CD8-positive, alpha-beta memory T cell (primary cell): Measurements from ENCODE around the gene GPX4. TPM values are rescaled to one million over a fixed set of nuclear protein-coding genes. Genes with fewer than 3 reads are reported as not detected.
A peak's percentile ranks its signal among the peaks of the same experiment; 100 is the strongest.

Experiments used
- CTCF ChIA-PET: fragments of 350-600 bp; sonication (Branson Sonifier 250); formaldehyde crosslinking; loops from one replicate; lab custom pipeline; 2021; ENCODE audit warnings: antibody characterized with exemption; lab: Charles Lee
- POLR2A ChIA-PET: fragments of 350-600 bp; sonication (Branson Sonifier 250); formaldehyde crosslinking; loops from one replicate; lab custom pipeline; 2021; ENCODE audit warnings: antibody characterized with exemption; lab: Charles Lee
- DNase-seq, 5 donors: peaks; one replicate each; pipeline versions ENCODE4 v3.0.0 to v3.0.0-alpha.2; 2020 to 2022; ENCODE audit warnings: mixed read lengths in 1 of 5
- H3K27ac ChIP-seq: one replicate; pipeline ENCODE4 v1.7.0; 2013; ENCODE audit warnings: low read depth, mild to moderate bottlenecking, low read length, moderate library complexity
- H3K27me3 ChIP-seq: 2 replicates; pipeline ENCODE4 v1.7.0; 2013; ENCODE audit warnings: low read length, mild to moderate bottlenecking; ENCODE audit not compliant: insufficient read depth, poor library complexity, severe bottlenecking
- H3K36me3 ChIP-seq: 2 replicates; pipeline ENCODE4 v1.7.0; 2013; ENCODE audit warnings: mild to moderate bottlenecking, low read length, moderate library complexity; ENCODE audit not compliant: insufficient read depth
- H3K4me1 ChIP-seq: 2 replicates; pipeline ENCODE4 v1.7.0; 2013; ENCODE audit warnings: mild to moderate bottlenecking, low read length, moderate library complexity; ENCODE audit not compliant: insufficient read depth
- H3K4me3 ChIP-seq: 2 replicates; pipeline ENCODE4 v1.7.0; 2013; ENCODE audit warnings: mild to moderate bottlenecking, low read length
- H3K9me3 ChIP-seq: 2 replicates; pipeline ENCODE4 v1.7.0; 2013; ENCODE audit warnings: mild to moderate bottlenecking, low read length
- H3K27ac Mint-ChIP-seq, 8 donors: one replicate each; pipeline ENCODE4 v1.8.0; 2020 to 2021; ENCODE audit warnings: mixed read lengths in 8 of 8, mild to moderate bottlenecking in 6 of 8, inconsistent platforms in 3 of 8, moderate library complexity in 3 of 8
- H3K27me3 Mint-ChIP-seq, 2 donors: one replicate each; pipeline ENCODE4 v1.8.0; 2020 to 2021; ENCODE audit warnings: mixed read lengths in 2 of 2, mild to moderate bottlenecking in 1 of 2, moderate library complexity in 1 of 2
- H3K36me3 Mint-ChIP-seq, 3 donors: one replicate each; pipeline ENCODE4 v1.8.0; 2020 to 2021; ENCODE audit warnings: mixed read lengths in 3 of 3, inconsistent platforms in 1 of 3, mild to moderate bottlenecking in 1 of 3
- H3K4me1 Mint-ChIP-seq, 3 donors: one replicate each; pipeline ENCODE4 v1.8.0; 2020 to 2021; ENCODE audit warnings: mixed read lengths in 3 of 3, inconsistent platforms in 1 of 3, mild to moderate bottlenecking in 1 of 3
- H3K4me3 Mint-ChIP-seq, 7 donors: one replicate each; pipeline ENCODE4 v1.8.0; 2020 to 2021; ENCODE audit warnings: mixed read lengths in 7 of 7, mild to moderate bottlenecking in 6 of 7, moderate library complexity in 4 of 7, inconsistent platforms in 2 of 7
- H3K9me3 Mint-ChIP-seq, 5 donors: one replicate each; pipeline ENCODE4 v1.8.0; 2020 to 2022; ENCODE audit warnings: mixed read lengths in 5 of 5, mild to moderate bottlenecking in 3 of 5, moderate library complexity in 2 of 5, inconsistent platforms in 1 of 5
- polyA plus RNA-seq: library from polyadenylated mRNA; unstranded; fragments of 300-500 nt; fragmentation: Illumina TruSeq; gene quantifications from one replicate; pipeline ENCODE4 v1.2.3, GENCODE V29; 2021
- total RNA-seq, 2 experiments: library from RNA; stranded (reverse); gene quantifications; one replicate each; pipeline ENCODE4 v1.2.3, GENCODE V29; 2021

GPX4 gene
- total and polyA plus RNA-seq, 3 experiments from 2014 or later: 222 to 373 (median 222) TPM

- ChIA-PET CTCF (interaction anchor here (1.3 kb wide), 1 partner anchor 14 kb away, joined by 3 read pairs; no protein-coding TSS in a partner anchor), POLR2A (interaction anchor here (0.6 kb wide), 1 partner anchor 59 kb away, joined by 7 read pairs; no protein-coding TSS in a partner anchor)
- no peak overlapping the region for H3K27ac ChIP-seq
- peaks cover 0 to 55% (median 0%) of the 10 kb centered on the region in 3 donors for H3K36me3 Mint-ChIP-seq
- peaks cover 6% of the 10 kb centered on the region for H3K4me1 ChIP-seq
- DNase-seq: no peak
- H3K4me3 Mint-ChIP-seq: no peak overlapping the region
- H3K27me3 ChIP-seq: no peaks in the 10 kb centered on the region
- no peaks in the 10 kb centered on the region for H3K9me3 Mint-ChIP-seq
- peaks cover 39% of the 10 kb centered on the region for H3K36me3 ChIP-seq
- H3K27me3 Mint-ChIP-seq: no peaks in the 10 kb centered on the region
- H3K4me1 Mint-ChIP-seq: peaks cover 0 to 3% (median 0%) of the 10 kb centered on the region in 3 donors
- H3K9me3 ChIP-seq: no peaks in the 10 kb centered on the region
- no peak overlapping the region for H3K4me3 ChIP-seq
- no peak overlapping the region for H3K27ac Mint-ChIP-seq
Measured at GRCh38 chr19:1116726-1117581, 13.2 kb downstream of the GPX4 start.

GRCh38 chr19:1117654-1118053 lies 13.9 kb downstream of the GPX4 start:
- H3K4me1 ChIP-seq: peaks cover 6% of the 10 kb centered on the region
- H3K27me3 ChIP-seq: no peaks in the 10 kb centered on the region
- H3K36me3 Mint-ChIP-seq: peaks cover 0 to 58% (median 0%) of the 10 kb centered on the region in 3 donors
- POLR2A ChIA-PET: no interaction called here
- H3K27ac Mint-ChIP-seq: no peak overlapping the region
- no peak overlapping the region for H3K4me3 Mint-ChIP-seq
- CTCF ChIA-PET: no interaction called here
- H3K4me1 Mint-ChIP-seq: peaks cover 0 to 3% (median 0%) of the 10 kb centered on the region in 3 donors
- peaks cover 42% of the 10 kb centered on the region for H3K36me3 ChIP-seq
- no peak for DNase-seq
- H3K27ac ChIP-seq: no peak overlapping the region
- no peaks in the 10 kb centered on the region for H3K9me3 Mint-ChIP-seq
- no peak overlapping the region for H3K4me3 ChIP-seq
- no peaks in the 10 kb centered on the region for H3K27me3 Mint-ChIP-seq
- no peaks in the 10 kb centered on the region for H3K9me3 ChIP-seq

GRCh38 chr19:1118999-1119398 lies 15.2 kb downstream of the GPX4 start:
- no peak overlapping the region for H3K4me3 ChIP-seq
- no peaks in the 10 kb centered on the region for H3K4me1 ChIP-seq
- no peaks in the 10 kb centered on the region for H3K9me3 Mint-ChIP-seq
- no peaks in the 10 kb centered on the region for H3K4me1 Mint-ChIP-seq
- peaks cover 0 to 63% (median 0%) of the 10 kb centered on the region in 3 donors for H3K36me3 Mint-ChIP-seq
- no peak overlapping the region for H3K27ac ChIP-seq
- no peaks in the 10 kb centered on the region for H3K9me3 ChIP-seq
- peaks cover 42% of the 10 kb centered on the region for H3K36me3 ChIP-seq
- DNase-seq: peak in 1 of 5 donors; percentile 50
- no peaks in the 10 kb centered on the region for H3K27me3 Mint-ChIP-seq
- ChIA-PET POLR2A (interaction anchor here (1.0 kb wide), 1 partner anchor 12 kb away, joined by 4 read pairs; no protein-coding TSS in a partner anchor), CTCF (no interaction called here)
- H3K27me3 ChIP-seq: no peaks in the 10 kb centered on the region
- no peak overlapping the region for H3K4me3 Mint-ChIP-seq
- H3K27ac Mint-ChIP-seq: peak overlapping the region in 1 of 8 donors; percentile 62

GRCh38 chr19:1119475-1120217 lies 15.9 kb downstream of the GPX4 start:
- no peaks in the 10 kb centered on the region for H3K27me3 ChIP-seq
- Mint-ChIP-seq H3K27ac (no peak overlapping the region), H3K9me3 (no peaks in the 10 kb centered on the region), H3K27me3 (no peaks in the 10 kb centered on the region), H3K36me3 (peaks cover 0 to 66% (median 0%) of the 10 kb centered on the region in 3 donors), H3K4me3 (no peak overlapping the region), H3K4me1 (no peaks in the 10 kb centered on the region)
- H3K36me3 ChIP-seq: peaks cover 44% of the 10 kb centered on the region
- H3K4me3 ChIP-seq: no peak overlapping the region
- no peaks in the 10 kb centered on the region for H3K9me3 ChIP-seq
- ChIA-PET POLR2A (interaction anchor here (0.6 kb wide), 1 partner anchor 9 kb away, joined by 3 read pairs; no protein-coding TSS in a partner anchor), CTCF (no interaction called here)
- H3K27ac ChIP-seq: no peak overlapping the region
- no peak for DNase-seq
- H3K4me1 ChIP-seq: no peaks in the 10 kb centered on the region

- Histone ChIP-seq H3K36me3 (peaks cover 49% of the 10 kb centered on the region), H3K27me3 (no peaks in the 10 kb centered on the region), H3K4me3 (no peak overlapping the region), H3K4me1 (no peaks in the 10 kb centered on the region), H3K9me3 (no peaks in the 10 kb centered on the region), H3K27ac (no peak overlapping the region)
- H3K27me3 Mint-ChIP-seq: no peaks in the 10 kb centered on the region
- H3K4me1 Mint-ChIP-seq: no peaks in the 10 kb centered on the region
- DNase-seq: no peak
- peaks cover 0 to 72% (median 0%) of the 10 kb centered on the region in 3 donors for H3K36me3 Mint-ChIP-seq
- ChIA-PET POLR2A (no interaction called here), CTCF (interaction anchor here (0.8 kb wide), 1 partner anchor 8 kb away, joined by 3 read pairs; no protein-coding TSS in a partner anchor)
- H3K27ac Mint-ChIP-seq: peak overlapping the region in 3 of 8 donors; percentile 14 to 90 (median 72)
- no peak overlapping the region for H3K4me3 Mint-ChIP-seq
- no peaks in the 10 kb centered on the region for H3K9me3 Mint-ChIP-seq
Measured at GRCh38 chr19:1121395-1121794, 17.6 kb downstream of the GPX4 start.

- Histone ChIP-seq H3K4me3 (no peak overlapping the region), H3K27ac (no peak overlapping the region), H3K27me3 (no peaks in the 10 kb centered on the region), H3K4me1 (no peaks in the 10 kb centered on the region), H3K36me3 (peaks cover 48% of the 10 kb centered on the region), H3K9me3 (no peaks in the 10 kb centered on the region)
- ChIA-PET CTCF (interaction anchor here (0.8 to 1.2 kb wide), 2 partner anchors 9 kb away, joined by 3 to 5 read pairs; no protein-coding TSS in a partner anchor), POLR2A (interaction anchor here (0.5 kb wide), 1 partner anchor 11 kb away, joined by 4 read pairs; no protein-coding TSS in a partner anchor)
- Mint-ChIP-seq H3K4me1 (no peaks in the 10 kb centered on the region), H3K27me3 (no peaks in the 10 kb centered on the region), H3K36me3 (peaks cover 0 to 73% (median 0%) of the 10 kb centered on the region in 3 donors), H3K27ac (no peak overlapping the region), H3K9me3 (no peaks in the 10 kb centered on the region), H3K4me3 (no peak overlapping the region)
- DNase-seq: peak in 1 of 5 donors; percentile 46
Measured at GRCh38 chr19:1122021-1122971, 18.5 kb downstream of the GPX4 start.

GRCh38 chr19:1122972-1123363 lies 19.2 kb downstream of the GPX4 start:
- Mint-ChIP-seq H3K27me3 (peaks cover 0 to 1% of the 10 kb centered on the region in 2 donors), H3K36me3 (peaks cover 0 to 73% (median 0%) of the 10 kb centered on the region in 3 donors), H3K9me3 (no peaks in the 10 kb centered on the region), H3K27ac (no peak overlapping the region), H3K4me3 (no peak overlapping the region), H3K4me1 (peaks cover 0 to 3% (median 0%) of the 10 kb centered on the region in 3 donors)
- H3K4me3 ChIP-seq: no peak overlapping the region
- POLR2A ChIA-PET: interaction anchor here (0.5 kb wide), 1 partner anchor 12 kb away, joined by 4 read pairs; no protein-coding TSS in a partner anchor
- H3K9me3 ChIP-seq: no peaks in the 10 kb centered on the region
- CTCF ChIA-PET: interaction anchor here (1.2 kb wide), 1 partner anchor 10 kb away, joined by 5 read pairs; no protein-coding TSS in a partner anchor
- H3K27ac ChIP-seq: no peak overlapping the region
- H3K4me1 ChIP-seq: no peaks in the 10 kb centered on the region
- no peaks in the 10 kb centered on the region for H3K27me3 ChIP-seq
- H3K36me3 ChIP-seq: peaks cover 45% of the 10 kb centered on the region
- DNase-seq: no peak
